K562 (cell line): ENCODE results near the gene ICAM3. TPM values are rescaled to one million over a fixed set of nuclear protein-coding genes. Genes with fewer than 3 reads are reported as not detected.

Experiments used
- ARNT ChIP-seq, 2 experiments: fragments of 450-650 bp; IDR thresholded peaks; 2 replicates each; pipeline ENCODE4 v1.6.1; 2016; ENCODE audit warnings: mild to moderate bottlenecking in 1 of 2
- FOXK1 ChIP-seq: sonication (generic); formaldehyde crosslinking; IDR thresholded peaks from 2 replicates; pipeline ENCODE4 v1.8.0; 2022; ENCODE audit warnings: missing genetic modification reagents, mild to moderate bottlenecking, borderline replicate concordance
- KLF6 ChIP-seq: fragments of 250-450 bp; sonication (Bioruptor Pico); IDR thresholded peaks from 2 replicates; pipeline ENCODE4 v1.4.0; 2020; ENCODE audit warnings: mild to moderate bottlenecking, moderate library complexity, borderline replicate concordance
- NR1H2 ChIP-seq: sonication (generic); formaldehyde crosslinking; IDR thresholded peaks from 2 replicates; pipeline ENCODE4 v1.4.0; 2020; ENCODE audit warnings: mild to moderate bottlenecking, missing genetic modification reagents
- RAD21 ChIP-seq, 2 experiments: fragments of 250-450 bp in 1 of 2; fragments of 450-650 bp in 1 of 2; sonication (Bioruptor Pico) in 1 of 2; formaldehyde crosslinking in 1 of 2; IDR thresholded peaks in 1 of 2; conservative IDR thresholded peaks in 1 of 2; 2 replicates each; pipeline versions ENCODE4 v1.4.0 to v1.8.0; 2020 to 2022; ENCODE audit warnings: mild to moderate bottlenecking in 2 of 2, moderate library complexity in 1 of 2
- YBX1 ChIP-seq: fragments of 450-650 bp; IDR thresholded peaks from 2 replicates; pipeline ENCODE4 v1.7.1; 2016; ENCODE audit warnings: mild to moderate bottlenecking
- polyA plus RNA-seq, 8 experiments: library from polyadenylated mRNA; depleted of rRNA in 4 of 8; stranded (reverse) in 5 of 8; unstranded in 3 of 8; fragments of >200 nt; fragmentation: Nextera tagmentation in 2 of 8; fragmentation: Illumina TruSeq in 1 of 8; extraction: Ambion mirVana in 2 of 8; extraction: Trizol in 1 of 8; gene quantifications; 2 replicates each; pipeline versions ENCODE4 v1.2.1 to v1.2.3, GENCODE V29; 2011 to 2014; ENCODE audit warnings: inconsistent platforms in 1 of 8, missing spikeins in 1 of 8
- total RNA-seq, 7 experiments: library from RNA; depleted of rRNA in 6 of 7; stranded (reverse); fragments of >200 nt in 6 of 7; fragmentation: Illumina TruSeq in 2 of 7; extraction: Trizol in 2 of 7; gene quantifications; 2 replicates each; pipeline versions ENCODE4 v1.2.1 to v1.2.3, GENCODE V29; 2011 to 2021; ENCODE audit warnings: low replicate concordance in 1 of 7
- TF ChIP-seq, protein P1 (sequence below), 2 experiments: fragments of 450-650 bp; formaldehyde crosslinking in 1 of 2; IDR thresholded peaks; 2 replicates each; pipeline versions ENCODE4 v1.4.0 to v1.6.1; 2014 to 2020; ENCODE audit warnings: mild to moderate bottlenecking in 2 of 2, borderline replicate concordance in 1 of 2, low read depth in 1 of 2
- TF ChIP-seq, protein P2 (sequence below): sonication (generic); formaldehyde crosslinking; IDR thresholded peaks from 2 replicates; pipeline ENCODE4 v1.8.1; 2023; ENCODE audit warnings: mild to moderate bottlenecking, missing genetic modification reagents
- TF ChIP-seq, protein P3 (sequence below): sonication (generic); formaldehyde crosslinking; IDR thresholded peaks from 2 replicates; pipeline ENCODE4 v1.9.0; 2022; ENCODE audit warnings: mild to moderate bottlenecking, missing genetic modification reagents

The ICAM3 gene
- total and polyA plus RNA-seq, 9 of the 15 experiments (the other 6 are each of a cell fraction or from before 2014, with no cell fraction given): 6.5 to 39.5 (median 24.2) TPM

DNA sequence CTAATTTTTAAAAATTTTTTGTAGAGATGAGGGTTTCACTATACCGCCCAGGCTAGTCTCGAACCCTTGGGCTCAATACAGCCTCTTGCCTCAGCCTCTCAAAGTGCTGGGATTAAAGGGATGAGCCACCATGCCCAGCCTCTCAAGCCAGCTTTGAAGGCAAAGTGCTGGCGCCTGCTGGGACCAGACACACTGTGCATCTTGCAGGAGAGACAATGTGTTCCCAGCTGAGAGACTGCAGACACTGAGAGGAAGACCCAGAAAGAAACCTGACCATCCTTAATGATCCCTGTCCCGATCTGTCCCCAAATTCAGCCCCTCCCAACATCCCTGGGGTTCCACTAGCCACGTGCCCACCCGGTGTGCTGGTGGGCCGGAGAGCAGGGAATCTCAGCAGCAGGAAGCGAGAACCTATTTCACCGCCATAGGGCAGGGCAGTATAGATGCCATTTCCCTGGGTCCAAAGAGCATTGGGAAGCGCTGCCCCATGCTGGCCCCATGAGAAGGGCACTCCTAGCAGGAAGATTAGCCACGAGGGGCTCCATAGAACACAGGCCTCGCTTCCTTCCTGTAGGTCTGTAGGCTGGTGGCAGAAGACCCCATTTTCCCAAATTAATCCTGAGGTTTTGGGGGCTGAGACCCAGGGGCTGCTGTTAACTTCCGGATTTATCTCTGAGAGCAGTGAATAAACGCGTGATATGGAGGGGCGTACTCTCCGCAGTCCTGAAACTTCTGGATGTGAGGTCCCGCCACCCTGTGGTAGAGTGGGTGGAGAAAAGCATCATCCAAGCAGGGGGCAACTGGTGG is 7.1 kb downstream of the ICAM3 start (continued):
- TF ChIP-seq RAD21 (CRISPR knock-in tag; conservative IDR thresholded peaks at IDR 0.05 in 1 of 2, IDR thresholded peaks at IDR 0.05 in 1 of 2) (0 out of 4 replicates have a peak, but pooled peaks of 1 of the 2 experiments have one; percentile 5), ARNT (IDR thresholded peaks at IDR 0.05) (no peak), FOXK1 (CRISPR knock-in tag) (0 out of 2 replicates have a peak, but pooled peaks have one; percentile 52), KLF6 (CRISPR knock-in tag) (no peak), YBX1 (no peak), NR1H2 (CRISPR knock-in tag) (0 out of 2 replicates have a peak, but pooled peaks have one; percentile 18)
- TF ChIP-seq, protein P1, sequence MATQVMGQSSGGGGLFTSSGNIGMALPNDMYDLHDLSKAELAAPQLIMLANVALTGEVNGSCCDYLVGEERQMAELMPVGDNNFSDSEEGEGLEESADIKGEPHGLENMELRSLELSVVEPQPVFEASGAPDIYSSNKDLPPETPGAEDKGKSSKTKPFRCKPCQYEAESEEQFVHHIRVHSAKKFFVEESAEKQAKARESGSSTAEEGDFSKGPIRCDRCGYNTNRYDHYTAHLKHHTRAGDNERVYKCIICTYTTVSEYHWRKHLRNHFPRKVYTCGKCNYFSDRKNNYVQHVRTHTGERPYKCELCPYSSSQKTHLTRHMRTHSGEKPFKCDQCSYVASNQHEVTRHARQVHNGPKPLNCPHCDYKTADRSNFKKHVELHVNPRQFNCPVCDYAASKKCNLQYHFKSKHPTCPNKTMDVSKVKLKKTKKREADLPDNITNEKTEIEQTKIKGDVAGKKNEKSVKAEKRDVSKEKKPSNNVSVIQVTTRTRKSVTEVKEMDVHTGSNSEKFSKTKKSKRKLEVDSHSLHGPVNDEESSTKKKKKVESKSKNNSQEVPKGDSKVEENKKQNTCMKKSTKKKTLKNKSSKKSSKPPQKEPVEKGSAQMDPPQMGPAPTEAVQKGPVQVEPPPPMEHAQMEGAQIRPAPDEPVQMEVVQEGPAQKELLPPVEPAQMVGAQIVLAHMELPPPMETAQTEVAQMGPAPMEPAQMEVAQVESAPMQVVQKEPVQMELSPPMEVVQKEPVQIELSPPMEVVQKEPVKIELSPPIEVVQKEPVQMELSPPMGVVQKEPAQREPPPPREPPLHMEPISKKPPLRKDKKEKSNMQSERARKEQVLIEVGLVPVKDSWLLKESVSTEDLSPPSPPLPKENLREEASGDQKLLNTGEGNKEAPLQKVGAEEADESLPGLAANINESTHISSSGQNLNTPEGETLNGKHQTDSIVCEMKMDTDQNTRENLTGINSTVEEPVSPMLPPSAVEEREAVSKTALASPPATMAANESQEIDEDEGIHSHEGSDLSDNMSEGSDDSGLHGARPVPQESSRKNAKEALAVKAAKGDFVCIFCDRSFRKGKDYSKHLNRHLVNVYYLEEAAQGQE (IDR thresholded peaks at IDR 0.05; ENCODE audit: borderline replicate concordance): peak; percentile 47
- TF ChIP-seq, protein P1 (CRISPR knock-in tag; IDR thresholded peaks at IDR 0.05; ENCODE audit: low read depth): no peak
- TF ChIP-seq, protein P2, sequence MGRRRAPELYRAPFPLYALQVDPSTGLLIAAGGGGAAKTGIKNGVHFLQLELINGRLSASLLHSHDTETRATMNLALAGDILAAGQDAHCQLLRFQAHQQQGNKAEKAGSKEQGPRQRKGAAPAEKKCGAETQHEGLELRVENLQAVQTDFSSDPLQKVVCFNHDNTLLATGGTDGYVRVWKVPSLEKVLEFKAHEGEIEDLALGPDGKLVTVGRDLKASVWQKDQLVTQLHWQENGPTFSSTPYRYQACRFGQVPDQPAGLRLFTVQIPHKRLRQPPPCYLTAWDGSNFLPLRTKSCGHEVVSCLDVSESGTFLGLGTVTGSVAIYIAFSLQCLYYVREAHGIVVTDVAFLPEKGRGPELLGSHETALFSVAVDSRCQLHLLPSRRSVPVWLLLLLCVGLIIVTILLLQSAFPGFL (CRISPR knock-in tag): 0 out of 2 replicates have a peak, but pooled peaks have one; percentile 28
- TF ChIP-seq, protein P3, sequence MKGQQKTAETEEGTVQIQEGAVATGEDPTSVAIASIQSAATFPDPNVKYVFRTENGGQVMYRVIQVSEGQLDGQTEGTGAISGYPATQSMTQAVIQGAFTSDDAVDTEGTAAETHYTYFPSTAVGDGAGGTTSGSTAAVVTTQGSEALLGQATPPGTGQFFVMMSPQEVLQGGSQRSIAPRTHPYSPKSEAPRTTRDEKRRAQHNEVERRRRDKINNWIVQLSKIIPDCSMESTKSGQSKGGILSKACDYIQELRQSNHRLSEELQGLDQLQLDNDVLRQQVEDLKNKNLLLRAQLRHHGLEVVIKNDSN (CRISPR knock-in tag): peak; percentile 31; the same call in 1 of the 2 replicates
